NCI-H1092 (cell line): Measurements from ENCODE around the gene ARHGAP23.
"Not testable (repeated sequence)": the region's sequence is repeated elsewhere in the genome, so short reads cannot be mapped to it uniquely, and the experiment has no call there.

Source experiments
- DNase-seq: peaks from one replicate; lab custom pipeline; 2025; lab: John Stamatoyannopoulos, UW

Gene ARHGAP23

DNA sequence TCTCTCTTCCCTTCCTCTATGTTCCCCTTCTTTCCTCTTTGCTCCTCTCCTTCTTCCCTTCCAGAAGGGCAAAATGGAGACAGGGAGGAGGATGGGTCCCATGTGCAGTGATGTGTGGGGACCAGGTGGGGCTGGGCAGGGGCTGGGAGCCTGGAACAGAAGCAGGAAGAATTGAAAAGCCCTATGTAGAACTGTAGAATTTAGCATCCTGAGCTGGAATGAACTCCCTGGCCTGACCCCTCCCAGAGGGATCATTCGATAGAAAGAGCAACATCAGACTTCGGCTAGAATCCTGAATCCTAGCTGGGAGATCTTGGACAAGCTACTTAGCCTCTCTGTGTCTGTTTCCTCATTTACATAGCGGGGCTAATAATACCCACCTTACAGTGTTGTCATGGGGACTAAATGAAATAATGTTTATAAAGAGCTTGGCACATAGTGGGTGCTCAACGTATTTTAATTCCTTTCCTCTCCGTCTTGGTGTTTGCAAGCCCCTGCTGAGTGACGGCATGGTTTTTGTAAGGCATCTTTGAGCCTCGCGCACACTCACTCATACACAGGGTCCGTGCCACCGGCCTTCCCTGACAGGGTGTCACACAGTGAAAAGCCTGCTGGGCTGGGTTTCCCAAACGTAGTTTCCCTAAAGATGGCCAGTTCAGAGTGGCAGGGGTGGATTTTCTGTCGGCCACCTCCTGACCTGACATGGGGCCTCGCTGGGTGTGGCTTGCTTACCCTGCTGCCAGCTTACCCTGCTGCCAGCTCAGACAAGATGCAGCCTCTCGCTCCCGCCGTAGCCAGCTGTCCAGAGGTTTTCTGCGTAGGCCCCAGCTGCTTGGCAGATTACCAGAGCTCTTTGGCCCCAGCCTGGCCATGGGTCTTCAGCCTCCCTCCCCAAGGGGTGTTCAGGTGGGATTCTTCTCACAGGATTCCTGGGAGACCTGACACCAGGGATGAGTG, 6.1 kb upstream of the ARHGAP23 start:
- DNase-seq: no peak

DNA sequence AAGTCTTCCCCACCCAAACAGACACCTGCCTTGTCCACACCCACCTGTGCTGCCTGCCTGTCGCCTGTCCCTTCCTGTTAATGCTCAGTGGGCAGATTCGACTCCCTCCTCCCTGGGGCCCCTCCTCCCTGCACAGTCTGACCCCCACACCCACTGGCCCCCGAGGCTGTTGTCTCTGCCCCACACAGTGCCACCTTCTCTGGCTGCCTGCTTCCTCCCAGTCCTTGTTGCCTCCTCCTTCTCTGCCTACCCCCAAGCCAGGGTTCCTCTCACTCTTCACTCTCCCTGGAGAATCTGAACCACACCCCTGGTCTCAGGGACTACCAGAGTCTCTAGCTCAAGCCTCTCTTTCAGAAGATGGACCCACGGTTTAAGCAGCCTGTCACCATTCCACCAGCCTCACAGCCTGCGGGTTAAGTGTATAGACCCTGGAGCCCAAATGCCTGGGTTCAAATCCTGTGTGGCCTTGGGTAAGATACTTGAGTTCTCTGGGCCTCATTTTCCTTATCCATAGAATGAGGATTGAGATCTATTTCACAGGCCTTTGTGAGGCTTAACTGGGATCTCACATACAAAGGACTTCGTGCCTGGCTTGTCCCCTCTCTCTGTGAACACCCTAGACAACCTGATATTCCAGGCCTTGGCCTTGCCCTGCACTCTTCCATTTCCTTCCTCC, 3.8 kb upstream of the ARHGAP23 start:
- no peak for DNase-seq

DNA sequence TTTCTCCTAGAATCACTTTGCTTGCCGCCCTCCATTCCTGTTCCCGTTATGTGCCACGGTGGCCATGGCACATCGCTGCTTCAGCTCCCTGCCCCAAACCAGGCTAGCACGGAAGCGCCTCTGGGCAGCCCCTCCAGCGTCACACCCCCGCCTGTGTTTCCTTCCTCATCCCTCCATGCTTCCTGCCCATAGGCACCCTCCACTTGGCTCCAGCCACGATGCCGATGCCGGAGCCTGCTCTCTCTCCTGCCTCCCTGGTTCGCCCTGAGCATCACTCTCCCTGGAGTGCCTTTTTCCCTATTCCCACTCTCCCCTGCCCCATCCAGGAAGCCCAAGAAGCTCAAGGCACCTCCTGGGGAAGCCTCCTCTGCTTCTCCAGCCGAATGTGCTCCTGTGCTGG, 3.2 kb upstream of the ARHGAP23 start:
- DNase-seq: no peak

DNA sequence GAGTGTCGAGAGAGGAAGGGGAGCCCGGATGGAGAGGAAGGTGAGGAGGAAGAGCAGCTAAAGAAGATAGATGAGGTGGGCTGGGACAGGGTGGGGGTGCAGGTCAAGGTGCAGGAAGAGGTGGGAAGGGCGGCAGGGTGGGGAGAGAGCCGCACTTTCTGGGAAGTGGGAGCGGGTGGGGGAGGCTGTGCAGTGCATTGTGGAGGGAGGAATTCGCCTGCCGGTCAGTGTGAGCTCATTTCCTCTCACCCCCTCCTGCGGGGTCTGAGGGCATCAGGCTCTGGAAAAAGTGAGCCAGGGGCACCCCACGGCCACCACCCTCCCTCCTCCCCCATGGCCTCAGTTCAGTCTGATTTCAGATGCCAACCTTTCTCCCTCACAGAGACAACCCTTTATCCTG, 2.5 kb upstream of the ARHGAP23 start:
- DNase-seq: no peak

DNA sequence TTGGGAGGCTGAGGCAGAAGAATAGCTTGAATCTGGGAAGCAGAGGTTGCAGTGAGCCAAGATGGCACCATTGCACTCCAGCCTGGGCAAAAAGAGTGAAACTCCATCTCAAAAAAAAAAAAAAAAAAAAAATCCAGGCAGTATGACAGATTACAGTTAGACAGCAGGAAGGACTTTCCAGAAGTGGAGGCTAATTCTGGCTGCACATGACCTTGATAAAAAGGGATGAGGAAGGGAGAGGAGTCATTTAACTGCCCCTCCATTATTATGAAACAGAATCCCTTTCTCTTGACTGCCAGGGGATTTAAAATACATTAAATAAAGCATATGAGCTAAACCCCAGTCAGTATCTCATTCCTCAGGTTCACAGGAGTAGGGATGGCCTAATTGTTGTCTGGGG, 1.8 kb upstream of the ARHGAP23 start:
- DNase-seq: no peak

DNA sequence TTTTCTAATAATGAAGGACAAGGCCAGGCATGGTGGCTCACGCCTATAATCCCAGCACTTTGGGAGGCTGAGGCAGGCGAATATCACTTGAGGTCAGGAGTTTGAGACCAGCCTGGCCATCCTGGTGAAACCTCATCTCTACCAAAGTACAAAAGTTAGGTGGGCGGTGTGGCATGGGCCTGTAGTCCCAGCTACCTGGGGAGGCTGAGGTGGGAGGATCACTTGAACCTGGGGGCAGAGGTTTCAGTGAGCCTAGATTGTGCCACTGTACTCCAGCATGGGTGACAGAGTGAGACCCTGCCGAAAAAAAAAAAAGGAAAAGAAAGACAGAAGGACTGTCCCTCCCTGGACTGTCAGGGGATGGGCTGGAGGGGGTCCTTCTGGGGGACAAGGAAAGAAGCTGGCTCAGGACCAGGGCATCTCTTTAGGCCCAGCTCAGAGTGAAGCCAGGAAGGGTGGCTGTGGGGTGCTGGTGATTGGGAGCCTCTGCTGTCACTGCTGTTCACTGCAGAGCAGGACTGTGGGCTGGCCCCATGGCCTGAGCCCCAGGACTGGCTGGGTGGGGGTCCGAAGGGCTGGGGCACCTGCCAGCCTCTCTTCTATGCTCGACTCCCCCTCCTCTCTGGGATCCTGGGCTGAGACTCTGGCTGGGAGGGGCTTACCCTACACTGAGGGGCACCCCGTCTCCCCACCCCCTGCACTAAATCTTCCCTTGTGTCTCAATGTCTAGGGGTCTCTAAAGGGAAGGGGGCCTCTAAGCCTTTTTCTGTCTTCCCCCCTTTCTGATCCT, 909 bp upstream of the ARHGAP23 start:
- DNase-seq: no peak

DNA sequence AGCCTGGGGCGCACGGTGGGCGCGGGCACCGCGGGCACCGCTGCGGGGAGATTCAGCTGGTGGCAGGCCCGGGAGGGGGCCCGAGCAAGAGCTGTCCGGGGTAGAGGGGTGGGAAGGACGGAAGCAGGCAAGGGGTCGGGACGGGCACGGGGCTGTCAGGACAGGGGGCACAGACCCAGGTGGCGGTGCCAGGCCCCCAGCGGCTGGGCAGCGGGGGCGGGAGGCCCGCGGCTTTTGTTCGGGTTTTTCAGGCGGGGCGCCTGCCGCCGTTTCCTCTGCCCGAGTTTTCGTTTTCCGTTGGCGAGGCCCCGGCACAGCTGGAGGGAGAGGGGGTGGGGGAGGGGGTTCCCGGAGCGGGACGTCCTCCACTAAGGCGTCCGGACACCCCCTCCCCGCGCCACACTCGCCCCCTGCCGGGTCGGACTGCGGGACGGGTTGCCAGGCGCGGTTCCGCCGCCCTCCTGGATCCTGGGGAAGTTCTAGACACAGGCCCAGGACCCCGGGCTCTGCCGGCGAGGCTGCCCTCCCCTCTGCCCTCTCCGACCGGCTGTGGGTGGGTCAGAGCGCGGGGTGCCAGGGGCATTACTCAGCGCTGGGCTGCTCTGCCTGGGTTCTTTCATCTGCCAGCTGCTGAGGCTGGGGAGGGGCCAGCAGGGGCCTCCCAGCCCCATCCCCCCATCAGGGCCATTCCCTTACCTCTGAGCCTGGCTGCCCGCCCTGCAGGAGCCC, 543 bp downstream of the ARHGAP23 start:
- no peak for DNase-seq

DNA sequence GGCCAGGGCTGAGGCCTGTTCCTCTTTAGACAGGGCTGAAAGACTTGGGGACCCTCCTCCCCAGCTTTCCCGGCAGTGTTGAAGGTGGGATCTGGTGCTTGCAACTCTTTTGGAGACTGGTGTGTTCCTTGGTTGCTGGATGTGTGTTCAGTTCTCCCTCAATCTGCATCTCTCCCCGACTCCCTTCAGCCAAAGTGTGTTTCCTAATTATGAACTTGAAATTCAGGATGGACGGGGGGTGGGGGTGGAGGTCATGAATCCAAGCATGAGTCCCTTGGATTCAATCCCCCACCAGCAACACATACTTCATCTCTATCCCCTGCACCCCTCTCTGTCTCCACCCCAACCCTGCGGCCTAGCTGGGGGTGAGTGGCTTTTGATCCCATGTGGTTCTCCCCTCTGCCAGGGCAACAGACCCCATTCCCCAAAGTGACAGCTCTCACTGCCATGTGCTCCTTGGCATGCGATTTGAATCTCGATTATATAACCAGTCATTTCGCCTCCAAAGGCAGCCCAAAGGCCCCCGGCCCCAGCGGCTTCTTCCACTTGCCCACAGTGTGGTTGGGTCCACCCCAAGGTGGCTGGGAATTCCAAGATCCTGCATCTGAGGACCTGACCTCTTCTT, 1.3 kb downstream of the ARHGAP23 start:
- no peak for DNase-seq

DNA sequence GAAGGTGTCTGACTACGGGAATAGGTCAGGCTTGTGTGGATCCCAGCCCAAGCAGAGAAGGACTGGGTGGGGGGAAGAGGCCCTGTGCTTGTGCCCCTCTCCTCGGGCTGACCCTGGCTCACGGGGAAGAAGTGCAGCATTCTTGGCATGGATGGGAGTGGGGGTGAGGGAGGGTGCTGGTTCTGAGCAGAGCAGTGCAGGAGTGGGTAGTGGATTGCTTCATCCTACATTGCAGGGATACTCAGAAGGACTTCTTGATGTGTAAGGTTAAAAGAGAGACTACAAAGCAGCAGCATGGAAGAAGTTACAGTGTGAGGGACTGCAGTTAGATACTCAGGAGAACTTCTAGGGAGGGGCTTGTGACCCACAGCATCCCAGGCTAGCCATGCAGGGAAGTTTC, 2.1 kb downstream of the ARHGAP23 start:
- no peak for DNase-seq

DNA sequence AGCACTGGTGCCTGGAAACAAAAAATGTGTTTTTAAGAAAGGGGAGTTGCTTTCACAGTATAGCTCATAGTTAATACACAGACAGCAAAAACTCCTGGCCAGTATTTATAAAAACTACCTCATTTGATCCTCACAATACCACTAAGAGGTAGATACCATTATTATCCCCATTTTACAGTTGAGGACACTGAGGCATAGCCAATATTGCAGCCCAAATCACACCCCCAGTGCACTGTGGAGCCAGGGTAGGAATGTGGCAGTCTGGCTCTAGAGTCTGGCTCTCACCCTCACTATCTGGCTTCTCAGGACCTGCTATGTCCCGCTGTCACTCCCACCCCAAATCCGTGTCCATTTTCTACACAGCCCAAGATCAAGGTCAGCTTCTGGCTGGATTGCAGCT, 2.6 kb downstream of the ARHGAP23 start:
- DNase-seq: no peak

DNA sequence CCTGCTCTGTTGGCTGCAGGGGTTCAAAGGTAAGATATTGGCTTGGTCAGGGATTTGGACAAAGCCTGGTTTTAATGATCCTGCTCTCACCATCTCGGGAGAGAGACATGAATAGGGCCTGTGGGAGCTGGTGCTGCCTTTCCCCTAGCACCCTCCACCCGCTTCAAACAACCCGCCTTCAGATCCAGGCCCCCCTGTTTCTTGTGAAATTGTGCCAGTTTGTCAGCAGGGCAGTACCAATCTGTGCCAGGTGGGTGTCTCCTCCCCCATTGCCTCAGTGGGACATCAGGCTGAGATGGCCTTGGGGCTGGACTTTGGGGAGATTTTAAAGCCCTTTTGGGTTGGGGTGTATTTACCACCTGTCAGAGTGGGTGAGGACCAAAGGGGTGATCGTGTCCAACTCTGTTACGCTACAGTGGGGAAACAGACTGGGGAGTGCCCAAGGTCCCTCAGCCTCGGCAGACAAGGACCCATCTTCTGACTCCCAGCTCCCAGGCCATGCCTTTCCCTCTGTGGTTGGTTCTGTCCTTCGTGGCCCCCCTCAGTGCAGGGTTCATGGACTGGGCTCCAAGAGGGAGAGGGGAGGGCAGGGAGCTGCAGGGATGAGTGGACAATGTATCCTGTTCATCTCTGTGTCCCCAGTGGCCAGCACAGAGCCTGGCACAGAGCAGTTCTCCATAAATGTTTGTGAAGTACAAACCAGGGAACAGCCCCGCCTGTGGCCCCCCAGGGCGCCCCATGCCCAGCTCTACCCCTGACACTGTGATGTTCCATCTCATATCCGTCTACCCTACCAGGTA, 3.3 kb downstream of the ARHGAP23 start:
- DNase-seq: no peak

DNA sequence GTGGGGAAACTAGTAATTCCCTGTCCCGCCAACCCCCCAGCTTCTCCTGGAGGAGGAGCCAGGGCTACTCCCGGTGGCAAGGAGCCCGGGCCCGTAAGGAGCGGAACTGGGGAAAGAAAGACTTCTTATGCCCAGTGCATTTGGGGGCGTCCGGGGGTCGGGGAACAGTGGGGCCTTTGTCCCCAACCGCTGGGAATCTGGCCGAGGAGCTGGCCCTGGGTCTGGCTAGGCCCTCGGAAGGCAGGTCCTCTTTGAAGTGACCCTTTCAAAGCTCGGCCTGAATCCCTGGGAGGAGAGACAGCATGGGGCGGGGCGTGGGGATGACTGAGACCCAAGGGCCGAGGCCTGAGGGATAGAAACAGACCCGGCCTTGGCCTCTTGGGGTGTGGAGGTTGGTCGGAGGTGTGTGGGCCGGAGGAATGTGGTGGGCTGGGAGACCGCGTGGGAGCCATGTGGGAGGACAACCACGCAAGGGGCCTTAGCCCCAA, 6.0 kb downstream of the ARHGAP23 start:
- DNase-seq: no peak

DNA sequence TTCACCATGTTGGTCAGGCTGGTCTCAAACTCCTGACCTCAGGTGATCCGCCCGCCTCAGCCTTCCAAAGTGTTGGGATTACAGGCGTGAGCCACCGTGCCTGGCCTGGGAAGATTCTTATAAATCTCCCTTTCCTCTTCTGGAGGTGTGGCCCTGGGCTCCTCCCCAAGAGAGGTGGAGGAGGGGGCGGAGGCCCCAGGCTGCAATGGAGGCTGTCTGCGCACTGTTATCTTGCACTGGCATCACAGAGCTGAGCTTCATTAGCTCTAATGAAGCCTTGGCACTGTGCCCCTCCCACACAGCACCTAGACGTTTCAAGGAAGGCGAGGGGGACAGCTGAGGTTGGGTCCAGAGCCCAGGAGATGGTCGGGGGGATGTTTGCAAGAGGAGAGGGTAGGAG, 7.5 kb downstream of the ARHGAP23 start:
- no peak for DNase-seq

DNA sequence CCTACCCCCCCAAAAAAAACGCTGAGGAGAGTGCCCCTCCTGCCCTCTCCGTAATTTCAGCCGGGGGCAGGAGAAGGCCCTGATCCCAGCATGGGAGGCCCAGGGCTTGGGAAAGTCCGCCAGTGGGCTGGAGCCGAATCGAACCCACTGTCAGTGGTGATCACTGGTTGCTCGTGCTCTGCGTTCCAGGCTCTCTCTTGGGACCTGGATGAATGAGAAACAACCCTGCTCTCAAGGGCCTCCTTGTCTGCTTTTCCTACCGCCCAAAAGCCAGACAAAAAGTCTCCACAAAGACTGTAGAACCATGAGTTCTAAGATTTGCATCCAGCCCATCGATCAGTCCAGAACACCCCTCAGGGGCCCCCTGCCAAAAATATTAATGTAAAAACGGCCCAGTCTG, 8.1 kb downstream of the ARHGAP23 start:
- DNase-seq: no peak

DNA sequence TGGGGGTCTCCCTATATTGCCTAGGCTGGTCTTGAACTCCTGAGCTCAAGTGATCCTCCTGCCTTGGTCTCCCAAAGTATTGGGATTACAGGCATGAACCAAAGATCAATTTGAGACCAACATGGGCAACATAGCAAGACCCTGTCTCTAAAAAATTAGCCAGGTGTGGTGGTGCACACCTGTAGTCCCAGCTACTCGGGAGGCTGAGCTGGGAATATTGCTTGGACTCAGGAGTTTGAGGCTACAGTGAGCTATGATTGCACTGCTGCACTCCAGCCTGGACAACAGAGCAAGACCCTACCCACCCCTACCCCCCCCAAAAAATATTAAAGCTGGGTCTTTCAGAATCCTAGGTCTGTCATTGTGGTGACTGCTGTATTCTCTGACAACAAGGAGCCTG, 9.0 kb downstream of the ARHGAP23 start:
- DNase-seq: not testable (repeated sequence)

DNA sequence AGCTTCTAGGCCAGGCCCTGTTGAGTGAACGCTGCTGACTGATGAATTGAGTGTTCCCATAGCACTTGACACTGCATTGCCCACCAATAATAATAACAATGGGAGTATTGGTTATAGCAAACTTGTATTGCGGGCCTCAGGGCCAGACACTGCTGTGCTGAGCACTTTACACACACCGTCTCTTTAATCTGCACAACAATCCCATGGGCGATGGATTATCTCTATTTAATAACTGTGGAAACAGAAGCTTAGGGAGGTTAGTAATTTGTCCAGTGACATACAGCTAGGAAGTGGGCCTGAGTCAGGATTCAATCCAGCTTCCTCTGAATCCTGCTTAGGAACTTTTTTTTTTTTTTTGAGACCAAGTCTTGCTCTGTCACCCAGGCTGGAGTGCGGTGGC, 11.2 kb downstream of the ARHGAP23 start:
- no peak for DNase-seq

DNA sequence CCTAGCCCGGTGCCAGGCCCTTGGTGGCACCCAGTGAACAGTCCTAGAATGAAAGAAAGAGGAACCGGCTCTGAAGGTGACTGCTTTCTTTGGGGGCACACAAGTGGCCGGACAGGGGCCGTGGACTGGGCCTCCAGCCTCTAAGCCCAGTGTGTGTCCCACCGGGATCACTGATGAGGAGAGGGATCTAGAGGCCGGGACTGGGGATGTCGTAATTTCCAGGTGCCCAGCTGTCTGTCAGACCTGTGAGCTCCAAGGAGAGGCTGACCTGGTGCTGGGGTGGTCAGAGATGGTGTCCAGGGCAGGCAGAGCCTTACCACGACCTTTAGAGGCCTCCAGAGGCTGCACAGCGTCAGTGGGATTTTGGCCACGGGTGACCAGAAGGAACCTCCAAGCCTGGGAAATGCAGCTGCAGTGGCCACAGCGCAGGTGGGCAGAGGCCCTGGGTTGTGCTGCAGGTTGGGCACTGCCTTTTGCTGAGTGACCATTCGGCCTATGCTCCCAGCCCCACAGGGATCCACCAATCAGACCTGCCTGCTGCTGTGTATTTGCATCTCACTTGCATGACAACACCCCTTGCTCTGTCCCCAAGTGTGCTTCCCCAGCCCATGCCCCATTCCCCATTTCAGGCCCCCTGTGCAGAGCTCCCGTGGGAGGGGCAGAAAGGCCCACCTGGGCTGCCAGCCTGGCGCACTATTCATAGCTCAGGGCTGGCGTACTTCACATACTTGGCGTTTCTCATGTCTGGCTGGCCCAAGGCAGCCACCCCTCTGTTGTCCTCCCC, 12.5 kb downstream of the ARHGAP23 start:
- no peak for DNase-seq

DNA sequence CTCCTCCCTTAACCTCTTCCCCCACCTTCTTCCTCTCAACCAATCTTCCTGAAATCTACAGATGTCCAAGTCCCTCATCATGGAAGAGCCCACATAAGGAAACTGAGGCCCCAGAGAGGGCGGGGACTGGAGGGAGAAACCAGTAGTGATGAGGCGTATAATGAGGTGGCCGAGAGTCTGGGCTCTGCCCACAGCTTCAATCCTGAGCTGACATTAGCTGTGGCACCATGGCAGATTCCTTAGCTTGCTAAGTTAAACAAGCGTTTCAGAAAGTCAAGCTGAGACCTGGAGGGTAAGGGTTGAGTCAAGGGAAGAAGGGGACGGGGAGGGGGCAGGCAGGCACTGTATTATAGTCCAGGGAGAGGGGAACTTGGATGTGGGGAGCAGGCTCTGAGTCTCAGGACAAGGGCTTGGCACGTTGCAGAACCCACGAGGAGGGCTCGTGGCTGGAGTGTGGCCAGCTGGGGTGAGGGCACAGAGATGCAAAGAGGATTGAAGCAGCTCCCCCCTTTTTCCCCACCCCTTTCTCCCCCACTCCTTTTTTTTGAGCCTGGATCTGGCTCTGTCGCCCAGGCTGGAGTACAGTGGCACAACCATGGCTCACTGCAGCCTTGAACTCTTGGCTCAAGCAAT, 13.3 kb downstream of the ARHGAP23 start:
- DNase-seq: no peak

DNA sequence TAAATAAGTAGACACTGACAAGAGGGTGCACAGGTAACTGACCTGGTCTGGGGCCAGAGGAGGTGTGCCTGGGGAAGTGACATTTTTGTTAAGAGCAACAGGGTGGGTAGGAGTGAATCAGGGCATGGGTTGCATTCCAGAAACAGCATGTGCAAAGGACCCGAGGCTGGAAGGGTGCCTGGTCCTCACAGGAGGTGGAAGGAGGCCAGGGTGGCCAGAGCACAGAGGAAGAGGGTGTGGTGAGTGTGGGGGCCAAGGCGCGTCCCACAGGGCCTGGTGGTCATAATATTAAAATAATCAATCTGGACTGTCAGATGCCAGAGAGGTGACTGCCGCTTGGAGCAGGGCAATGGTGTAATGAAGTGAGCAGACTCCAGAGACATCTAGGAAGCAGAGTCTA, 14.3 kb downstream of the ARHGAP23 start:
- no peak for DNase-seq
